Loucy (cell line): ENCODE results near the gene CHST2.

Experiments
- CTCF ChIP-seq: fragments of 200-600 bp; sonication (generic); conservative IDR thresholded peaks from 2 replicates; pipeline ENCODE4 v1.5.1; 2014; ENCODE audit warnings: mild to moderate bottlenecking, antibody characterized with exemption, low read length
- EZH2phosphoT487 ChIP-seq: fragments of 200-600 bp; IDR thresholded peaks from 2 replicates; pipeline ENCODE4 v1.6.1; 2018; ENCODE audit warnings: antibody characterized with exemption, mild to moderate bottlenecking, moderate library complexity, borderline replicate concordance

GRCh38 chr3:143151004-143151731 lies 31.6 kb downstream of the CHST2 start:
- TF ChIP-seq CTCF (no peak), EZH2phosphoT487 (no peak)
